GM12874 (cell line): ENCODE data around the gene ZBTB32.

Source experiments
- CTCF ChIP-seq: IDR thresholded peaks from 2 replicates; pipeline ENCODE4 v1.5.1; 2011; ENCODE audit warnings: low read depth, mild to moderate bottlenecking, control low read depth, low read length, moderate library complexity; ENCODE audit not compliant: insufficient read depth

ZBTB32 gene

GRCh38 chr19:35675589-35676140 is 28.7 kb upstream of the ZBTB32 start:
- TF ChIP-seq CTCF: no peak

DNA sequence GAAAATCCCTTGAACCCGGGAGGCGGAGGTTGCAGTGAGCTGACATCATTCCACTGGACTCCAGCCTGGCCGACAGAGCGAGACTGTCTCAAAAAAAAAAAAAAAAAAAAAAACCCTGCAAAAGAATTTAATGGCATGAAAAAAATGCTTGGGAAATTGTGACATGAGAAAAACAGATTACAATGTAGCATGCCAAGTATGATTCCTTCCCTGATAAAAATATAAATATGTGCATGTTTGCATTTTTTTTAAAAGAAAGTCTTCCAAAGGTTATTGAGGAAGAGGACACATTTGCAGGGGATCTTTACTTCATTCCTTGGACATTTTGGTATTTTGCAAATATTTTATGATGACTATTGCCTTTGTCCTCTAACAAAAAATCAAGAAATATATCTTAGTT is 14.5 kb upstream of the ZBTB32 start:
- no peak for TF ChIP-seq CTCF

- no peak for TF ChIP-seq CTCF
Measured at GRCh38 chr19:35692010-35692409, 12.3 kb upstream of the ZBTB32 start.

DNA sequence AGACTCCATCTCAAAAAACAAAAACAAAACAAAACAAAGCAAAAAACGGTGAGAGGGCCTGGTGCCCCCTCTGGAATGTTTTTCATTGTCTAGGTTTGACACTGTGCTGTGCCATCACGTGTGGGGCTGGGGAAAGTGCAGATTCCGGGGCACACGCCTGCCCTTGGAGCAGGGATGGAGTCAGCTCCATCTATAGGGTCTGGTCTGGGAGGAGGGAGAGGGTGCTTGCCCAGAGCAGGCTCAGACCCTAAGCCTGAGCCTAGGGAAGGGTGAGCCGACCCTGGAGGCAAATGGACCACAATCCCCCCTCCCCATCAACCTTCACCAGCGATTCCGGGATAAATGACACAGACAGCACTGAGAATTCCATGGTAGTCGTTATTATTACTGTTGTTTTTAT is 10.9 kb upstream of the ZBTB32 start:
- no peak for TF ChIP-seq CTCF

GRCh38 chr19:35693835-35694599 is 10.3 kb upstream of the ZBTB32 start:
- peak; percentile 98 for TF ChIP-seq CTCF

DNA sequence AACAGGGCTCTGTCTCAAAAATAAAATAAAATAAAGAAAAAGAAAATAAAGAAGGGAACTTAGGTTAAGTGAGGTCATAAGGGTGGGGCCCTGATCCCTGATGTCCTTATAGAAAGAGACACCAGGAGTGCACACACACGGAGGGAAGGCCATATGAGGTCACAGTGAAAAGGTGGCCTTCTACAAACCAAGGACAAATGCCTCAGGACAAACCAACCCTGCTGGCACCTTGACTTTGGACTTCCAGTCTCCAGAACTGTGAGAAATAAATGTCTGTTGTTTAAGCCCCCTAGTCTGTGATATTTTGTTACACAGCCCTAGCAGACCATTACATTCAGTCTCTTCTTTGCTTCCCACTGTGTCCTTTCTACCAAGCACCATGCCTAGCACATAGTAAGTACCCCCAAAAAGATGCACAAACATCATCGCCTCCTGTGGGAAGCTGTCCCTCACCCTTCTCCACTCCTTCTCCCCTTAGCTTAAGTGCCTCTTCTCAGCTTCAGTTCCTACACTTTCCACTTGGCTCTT is 8.4 kb upstream of the ZBTB32 start:
- TF ChIP-seq CTCF: no peak

DNA sequence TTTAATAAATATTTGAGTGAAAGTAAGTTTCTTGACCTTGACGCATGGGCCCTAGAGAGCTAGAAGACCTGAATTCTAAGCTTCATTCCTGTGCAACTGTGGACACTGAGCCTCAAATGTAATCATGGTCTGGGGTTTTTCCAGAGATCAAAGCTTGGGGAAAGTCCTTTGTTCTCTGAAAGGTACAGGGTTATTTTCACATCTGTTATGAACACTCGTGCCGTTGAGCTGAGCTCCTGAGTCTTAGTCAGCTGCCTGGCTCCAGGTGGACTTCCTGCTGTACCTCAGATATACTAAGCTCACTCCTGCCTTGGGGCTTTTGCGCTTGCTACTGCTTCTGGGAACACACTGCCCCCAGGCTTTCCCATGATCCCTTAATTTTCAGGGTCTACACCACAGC is 7.5 kb upstream of the ZBTB32 start:
- no peak for TF ChIP-seq CTCF
